ENCODE results near the gene KRTAP10-7. TPM values are rescaled to one million over a fixed set of nuclear protein-coding genes. Genes with fewer than 3 reads are reported as not detected.
"Not testable (repeated sequence)": the region's sequence is repeated elsewhere in the genome, so short reads cannot be mapped to it uniquely, and the experiment has no call there.

Gene KRTAP10-7
- total RNA-seq, 2 experiments from 2014 or later = not detected

DNA sequence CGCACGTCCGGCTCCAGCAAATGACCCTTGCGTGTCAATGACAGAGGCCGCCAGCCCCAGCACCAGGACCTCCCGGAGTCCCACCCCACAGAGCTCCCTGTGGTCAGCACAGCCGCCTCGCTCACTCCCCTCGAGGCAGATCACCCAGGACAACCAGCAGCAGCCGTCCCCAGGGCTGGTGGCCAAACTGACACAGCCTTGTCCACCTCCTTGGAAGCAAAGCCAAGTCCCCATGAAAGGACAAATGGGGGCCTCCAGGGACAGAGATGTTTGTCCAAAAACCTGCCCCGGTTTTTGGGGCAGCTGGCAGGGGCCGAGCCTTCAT, 38.9 kb downstream of the KRTAP10-7 start:
- CTCF ChIA-PET = no interaction called here
- no peak for DNase-seq
- H3K27me3 Mint-ChIP-seq = no peaks in the 10 kb centered on the region
- H3K9me3 Mint-ChIP-seq = peaks cover 24% of the 10 kb centered on the region
- TF ChIP-seq, protein P1, sequence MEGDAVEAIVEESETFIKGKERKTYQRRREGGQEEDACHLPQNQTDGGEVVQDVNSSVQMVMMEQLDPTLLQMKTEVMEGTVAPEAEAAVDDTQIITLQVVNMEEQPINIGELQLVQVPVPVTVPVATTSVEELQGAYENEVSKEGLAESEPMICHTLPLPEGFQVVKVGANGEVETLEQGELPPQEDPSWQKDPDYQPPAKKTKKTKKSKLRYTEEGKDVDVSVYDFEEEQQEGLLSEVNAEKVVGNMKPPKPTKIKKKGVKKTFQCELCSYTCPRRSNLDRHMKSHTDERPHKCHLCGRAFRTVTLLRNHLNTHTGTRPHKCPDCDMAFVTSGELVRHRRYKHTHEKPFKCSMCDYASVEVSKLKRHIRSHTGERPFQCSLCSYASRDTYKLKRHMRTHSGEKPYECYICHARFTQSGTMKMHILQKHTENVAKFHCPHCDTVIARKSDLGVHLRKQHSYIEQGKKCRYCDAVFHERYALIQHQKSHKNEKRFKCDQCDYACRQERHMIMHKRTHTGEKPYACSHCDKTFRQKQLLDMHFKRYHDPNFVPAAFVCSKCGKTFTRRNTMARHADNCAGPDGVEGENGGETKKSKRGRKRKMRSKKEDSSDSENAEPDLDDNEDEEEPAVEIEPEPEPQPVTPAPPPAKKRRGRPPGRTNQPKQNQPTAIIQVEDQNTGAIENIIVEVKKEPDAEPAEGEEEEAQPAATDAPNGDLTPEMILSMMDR (IDR thresholded peaks at IDR 0.05) = no peak
- no peak for ATAC-seq
- no peak overlapping the region for H3K4me3 Mint-ChIP-seq
- H3K4me1 Mint-ChIP-seq (ENCODE audit: low read depth) = no peaks in the 10 kb centered on the region
- POLR2A ChIA-PET = no interaction called here
- intact Hi-C loops (cut with micrococcal nuclease) = no loop called here
- no peaks in the 10 kb centered on the region for H3K36me3 Mint-ChIP-seq (ENCODE audit: low read depth)
- no peak overlapping the region for H3K27ac Mint-ChIP-seq

DNA sequence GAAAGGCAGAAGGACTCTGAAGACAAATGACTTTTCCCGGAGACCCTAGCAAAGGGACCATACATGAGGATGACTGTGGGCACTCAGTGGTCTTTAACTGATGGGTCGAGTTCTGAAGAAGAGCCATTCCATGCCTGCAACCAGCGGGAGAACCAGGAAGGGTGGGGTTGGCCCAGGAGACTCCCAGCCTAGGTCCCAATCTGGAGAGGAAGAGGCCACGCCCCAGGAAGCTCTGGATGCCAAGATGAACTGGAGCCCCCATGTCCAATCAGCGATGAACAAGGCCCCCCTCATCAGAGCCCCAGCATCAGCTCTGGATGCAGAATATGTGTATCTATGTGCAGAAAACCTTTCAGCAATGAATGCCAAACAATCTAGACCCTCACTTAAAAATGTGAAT, 40.4 kb downstream of the KRTAP10-7 start:
- POLR2A ChIA-PET = no interaction called here
- Mint-ChIP-seq H3K27ac (no peak overlapping the region), H3K4me1 (ENCODE audit: low read depth) (no peaks in the 10 kb centered on the region), H3K9me3 (peaks cover 34% of the 10 kb centered on the region), H3K36me3 (ENCODE audit: low read depth) (no peaks in the 10 kb centered on the region), H3K4me3 (no peak overlapping the region), H3K27me3 (no peaks in the 10 kb centered on the region)
- TF ChIP-seq, protein P1 (IDR thresholded peaks at IDR 0.05) = no peak
- CTCF ChIA-PET = no interaction called here
- intact Hi-C loops (cut with micrococcal nuclease) = no loop called here
- no peak for DNase-seq
- no peak for ATAC-seq

DNA sequence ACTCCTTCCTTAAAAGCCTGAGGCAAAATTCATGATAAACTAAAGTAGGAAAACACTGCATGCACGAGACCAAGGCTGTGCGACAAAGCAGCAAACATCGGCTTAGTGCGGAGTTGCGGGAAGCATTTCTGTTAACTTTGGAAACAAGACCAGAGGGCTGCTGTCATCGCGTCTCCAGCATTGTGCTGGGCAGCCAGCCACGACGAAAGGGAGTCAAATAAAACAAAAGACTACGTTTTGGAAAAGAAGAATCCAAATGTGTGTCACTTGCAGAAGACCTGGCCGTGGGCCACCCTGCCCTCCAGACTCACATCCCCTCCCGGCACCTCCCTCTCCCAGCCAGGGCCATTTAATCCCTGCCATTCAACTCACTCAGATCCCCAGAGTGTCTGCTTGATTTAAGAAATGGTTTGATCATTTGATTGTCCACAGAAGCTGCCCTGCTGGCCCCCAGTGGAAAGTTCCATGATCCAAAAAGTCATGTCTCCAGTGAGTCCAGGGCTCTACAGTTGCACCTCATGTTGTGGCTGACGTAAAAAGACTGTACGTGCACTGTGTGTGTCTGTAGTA, 43.4 kb downstream of the KRTAP10-7 start:
- DNase-seq (no peak), ATAC-seq (no peak)
- no peaks in the 10 kb centered on the region for H3K27me3 Mint-ChIP-seq
- H3K4me3 Mint-ChIP-seq = no peak overlapping the region
- TF ChIP-seq, protein P1 (IDR thresholded peaks at IDR 0.05) = no peak
- CTCF ChIA-PET = no interaction called here
- POLR2A ChIA-PET = no interaction called here
- intact Hi-C loops (cut with micrococcal nuclease) = no loop called here
- H3K27ac Mint-ChIP-seq = no peak overlapping the region
- peaks cover 6% of the 10 kb centered on the region for H3K4me1 Mint-ChIP-seq (ENCODE audit: low read depth)
- no peaks in the 10 kb centered on the region for H3K36me3 Mint-ChIP-seq (ENCODE audit: low read depth)
- peaks cover 34% of the 10 kb centered on the region for H3K9me3 Mint-ChIP-seq

DNA sequence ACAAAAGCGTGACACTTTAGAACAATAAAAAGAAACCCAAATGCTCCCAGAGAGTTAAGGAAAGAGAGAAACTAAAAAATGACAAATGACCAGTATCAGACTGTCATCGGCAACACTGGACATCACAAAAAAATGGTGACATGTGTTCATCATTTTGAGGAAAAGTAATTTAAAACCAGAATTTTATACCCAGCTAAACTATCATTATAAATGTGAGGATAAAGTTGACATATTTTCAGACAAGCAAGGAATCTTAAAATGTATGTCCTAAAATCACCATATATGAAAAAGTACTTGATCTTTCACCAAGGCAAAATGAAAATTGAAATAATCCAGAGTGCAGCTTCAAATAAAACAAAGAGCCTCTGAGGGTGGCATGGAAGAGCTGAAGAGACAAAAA, 44.5 kb downstream of the KRTAP10-7 start:
- Mint-ChIP-seq H3K9me3 (peaks cover 34% of the 10 kb centered on the region), H3K27ac (no peak overlapping the region), H3K36me3 (ENCODE audit: low read depth) (no peaks in the 10 kb centered on the region), H3K4me1 (ENCODE audit: low read depth) (peaks cover 6% of the 10 kb centered on the region), H3K4me3 (no peak overlapping the region), H3K27me3 (no peaks in the 10 kb centered on the region)
- DNase-seq (no peak), ATAC-seq (no peak)
- TF ChIP-seq, protein P1 (IDR thresholded peaks at IDR 0.05) = no peak
- ChIA-PET CTCF (interaction anchor here (1.0 to 1.2 kb wide), 2 partner anchors 26 to 149 kb away, joined by 3 to 4 read pairs; no protein-coding TSS in a partner anchor), POLR2A (no interaction called here)
- intact Hi-C loops (cut with micrococcal nuclease) = no loop called here

DNA sequence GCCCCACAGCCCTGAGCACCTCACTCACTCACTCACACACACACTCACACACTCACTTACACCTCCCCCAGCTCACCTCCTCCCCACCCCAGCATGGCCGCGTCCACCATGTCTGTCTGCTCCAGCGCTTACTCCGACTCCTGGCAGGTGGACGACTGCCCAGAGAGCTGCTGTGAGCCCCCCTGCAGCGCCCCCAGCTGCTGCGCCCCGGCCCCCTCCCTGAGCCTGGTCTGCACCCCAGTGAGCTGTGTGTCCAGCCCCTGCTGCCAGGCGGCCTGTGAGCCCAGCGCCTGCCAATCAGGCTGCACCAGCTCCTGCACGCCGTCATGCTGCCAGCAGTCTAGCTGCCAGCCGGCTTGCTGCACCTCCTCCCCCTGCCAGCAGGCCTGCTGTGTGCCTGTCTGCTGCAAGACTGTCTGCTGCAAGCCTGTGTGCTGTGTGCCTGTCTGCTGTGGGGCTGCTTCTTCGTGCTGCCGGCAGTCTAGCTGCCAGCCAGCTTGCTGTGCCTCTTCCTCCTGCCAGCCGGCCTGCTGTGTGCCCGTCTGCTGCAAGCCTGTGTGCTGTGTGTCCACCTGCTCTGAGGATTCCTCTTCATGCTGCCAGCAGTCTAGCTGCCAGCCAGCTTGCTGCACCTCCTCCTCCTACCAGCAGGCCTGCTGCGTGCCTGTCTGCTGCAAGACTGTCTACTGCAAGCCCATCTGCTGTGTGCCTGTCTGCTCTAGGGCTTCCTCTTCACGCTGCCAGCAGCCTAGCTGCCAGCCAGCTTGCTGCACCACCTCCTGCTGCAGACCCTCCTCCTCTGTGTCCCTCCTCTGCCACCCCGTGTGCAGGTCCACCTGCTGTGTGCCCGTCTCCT, 46.2 kb downstream of the KRTAP10-7 start, which contains the start of gene KRTAP10-11:
KRTAP10-11 (plus strand) TSS at position 49 of the 856 bp plus-strand sequence; CDS start at position 94, 45 bp downstream.
- ATAC-seq; H3K36me3 Mint-ChIP-seq (ENCODE audit: low read depth); H3K27me3 Mint-ChIP-seq; DNase-seq; H3K4me1 Mint-ChIP-seq (ENCODE audit: low read depth); H3K4me3 Mint-ChIP-seq; intact Hi-C loops (cut with micrococcal nuclease); H3K27ac Mint-ChIP-seq: not testable (repeated sequence)
- peaks cover 26% of the 10 kb centered on the region for H3K9me3 Mint-ChIP-seq
- ChIA-PET POLR2A (interaction anchor here (0.8 kb wide), 1 partner anchor 27 kb away, joined by 3 read pairs; no protein-coding TSS in a partner anchor), CTCF (interaction anchor here (0.7 to 1.5 kb wide), 5 partner anchors 14 to 97 kb away, joined by 3 to 4 read pairs (median 3); partner anchors contain the start of gene KRTAP12-1)

Measured in activated CD8-positive, alpha-beta T cell treated with anti-CD3 and anti-CD28 coated beads for 36 hours (primary cell).